Tibial artery (tissue), 4 donors: ENCODE data around the gene ANAPC16.
A peak's percentile ranks its signal among the peaks of the same experiment; 100 is the strongest.

ENCODE experiments used
- DNase-seq, 2 donors: peaks; one replicate each; pipeline ENCODE4 v3.0.0-alpha.2; 2019
- H3K27ac ChIP-seq, 2 donors: fragments of 200-600 bp; sonication (generic) in 1 of 2; 1 replicate in 1 of 2; 2 replicates in 1 of 2; pipeline ENCODE4 v1.5.1; 2018 to 2019; ENCODE audit warnings: mild to moderate bottlenecking in 1 of 2
- H3K27me3 ChIP-seq, 2 donors: fragments of 200-600 bp; sonication (generic) in 1 of 2; one replicate each; pipeline versions ENCODE4 v1.5.1 to v1.6.0; 2016 to 2019
- H3K36me3 ChIP-seq, 3 donors: fragments of 200-600 bp; sonication (generic) in 2 of 3; one replicate each; pipeline ENCODE4 v1.5.1; 2016 to 2019; ENCODE audit warnings: mild to moderate bottlenecking in 2 of 3
- H3K4me1 ChIP-seq, 4 donors: fragments of 200-600 bp; sonication (generic) in 2 of 4; 1 replicate in 3 of 4; 2 replicates in 1 of 4; pipeline ENCODE4 v1.5.1; 2016 to 2019
- H3K4me3 ChIP-seq, 2 donors: fragments of 200-600 bp; sonication (generic) in 1 of 2; 1 replicate in 1 of 2; 2 replicates in 1 of 2; pipeline ENCODE4 v1.5.1; 2018 to 2019; ENCODE audit warnings: mild to moderate bottlenecking in 2 of 2
- H3K9me3 ChIP-seq, 3 donors: fragments of 200-600 bp; sonication (generic) in 1 of 3; one replicate each; pipeline ENCODE4 v1.5.1; 2016 to 2019
- intact Hi-C: fragments of 100-400 bp; cut with DNase I; formaldehyde crosslinking; loops from one replicate; pipeline ENCODE4 v1.15.0; 2023; ENCODE audit warnings: low total_unique reads
- TF ChIP-seq, protein P1 (sequence below), 2 experiments: fragments of 200-600 bp in 1 of 2; fragments of 450-650 bp in 1 of 2; IDR thresholded peaks; one replicate each; pipeline ENCODE4 v1.5.1; 2017 to 2019; ENCODE audit warnings: antibody characterized with exemption in 2 of 2, mild to moderate bottlenecking in 1 of 2, moderate library complexity in 1 of 2

Gene ANAPC16

DNA sequence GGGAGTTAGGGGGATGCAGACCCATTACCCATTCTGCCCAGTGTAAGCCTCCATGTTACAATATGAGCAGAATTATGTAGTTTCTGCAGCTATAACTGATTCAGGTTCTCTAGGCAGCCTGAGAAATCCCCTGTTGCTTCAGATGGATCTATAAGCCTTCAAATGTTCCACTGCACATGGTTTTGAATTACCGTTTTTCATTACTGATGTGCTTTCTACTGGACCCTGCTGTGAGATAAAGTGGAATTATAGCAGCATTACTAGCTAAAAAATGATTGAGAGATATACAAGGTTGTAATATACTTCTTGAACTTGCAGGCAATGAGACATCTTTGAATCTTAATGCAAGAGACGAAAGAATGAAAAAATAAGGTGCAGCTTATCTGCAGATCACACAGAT is 38.4 kb upstream of the ANAPC16 start:
- no peak overlapping the region for H3K4me3 ChIP-seq
- intact Hi-C loops, result no loop called here
- H3K9me3 ChIP-seq, result no peaks in the 10 kb centered on the region
- DNase-seq, result no peak
- H3K27me3 ChIP-seq, result no peaks in the 10 kb centered on the region
- H3K27ac ChIP-seq, result no peak overlapping the region
- peaks cover 10 to 17% (median 15%) of the 10 kb centered on the region in 3 donors for H3K36me3 ChIP-seq
- TF ChIP-seq, protein P1, sequence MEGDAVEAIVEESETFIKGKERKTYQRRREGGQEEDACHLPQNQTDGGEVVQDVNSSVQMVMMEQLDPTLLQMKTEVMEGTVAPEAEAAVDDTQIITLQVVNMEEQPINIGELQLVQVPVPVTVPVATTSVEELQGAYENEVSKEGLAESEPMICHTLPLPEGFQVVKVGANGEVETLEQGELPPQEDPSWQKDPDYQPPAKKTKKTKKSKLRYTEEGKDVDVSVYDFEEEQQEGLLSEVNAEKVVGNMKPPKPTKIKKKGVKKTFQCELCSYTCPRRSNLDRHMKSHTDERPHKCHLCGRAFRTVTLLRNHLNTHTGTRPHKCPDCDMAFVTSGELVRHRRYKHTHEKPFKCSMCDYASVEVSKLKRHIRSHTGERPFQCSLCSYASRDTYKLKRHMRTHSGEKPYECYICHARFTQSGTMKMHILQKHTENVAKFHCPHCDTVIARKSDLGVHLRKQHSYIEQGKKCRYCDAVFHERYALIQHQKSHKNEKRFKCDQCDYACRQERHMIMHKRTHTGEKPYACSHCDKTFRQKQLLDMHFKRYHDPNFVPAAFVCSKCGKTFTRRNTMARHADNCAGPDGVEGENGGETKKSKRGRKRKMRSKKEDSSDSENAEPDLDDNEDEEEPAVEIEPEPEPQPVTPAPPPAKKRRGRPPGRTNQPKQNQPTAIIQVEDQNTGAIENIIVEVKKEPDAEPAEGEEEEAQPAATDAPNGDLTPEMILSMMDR (IDR thresholded peaks at IDR 0.05), result no peak
- peaks cover 0 to 15% (median 3%) of the 10 kb centered on the region in 4 donors for H3K4me1 ChIP-seq

DNA sequence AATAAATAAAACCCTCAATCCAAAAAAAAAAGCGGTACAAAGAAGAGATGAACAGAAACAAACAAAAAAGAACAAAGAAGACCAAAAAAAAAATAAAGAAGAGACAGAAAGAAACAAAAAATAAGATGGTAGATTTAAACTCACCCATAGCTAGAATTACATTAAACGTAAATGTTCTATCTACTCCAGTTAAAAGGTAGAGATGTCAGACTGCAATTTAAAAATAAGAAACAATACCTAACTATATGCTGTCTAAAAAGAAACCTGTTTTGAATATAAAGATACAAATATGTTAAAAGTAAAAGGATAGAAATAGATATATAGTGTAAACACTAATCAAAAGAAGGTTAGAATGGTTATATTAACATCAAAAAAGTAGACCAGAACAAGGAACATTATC is 31.7 kb upstream of the ANAPC16 start:
- no peaks in the 10 kb centered on the region for H3K27me3 ChIP-seq
- H3K4me3 ChIP-seq, result no peak overlapping the region
- H3K27ac ChIP-seq, result no peak overlapping the region
- H3K9me3 ChIP-seq, result no peaks in the 10 kb centered on the region
- TF ChIP-seq, protein P1 (IDR thresholded peaks at IDR 0.05), result no peak
- DNase-seq, result no peak
- H3K36me3 ChIP-seq, result peaks cover 6 to 15% (median 11%) of the 10 kb centered on the region in 3 donors
- peaks cover 0 to 4% (median 0%) of the 10 kb centered on the region in 4 donors for H3K4me1 ChIP-seq
- intact Hi-C loops, result no loop called here

DNA sequence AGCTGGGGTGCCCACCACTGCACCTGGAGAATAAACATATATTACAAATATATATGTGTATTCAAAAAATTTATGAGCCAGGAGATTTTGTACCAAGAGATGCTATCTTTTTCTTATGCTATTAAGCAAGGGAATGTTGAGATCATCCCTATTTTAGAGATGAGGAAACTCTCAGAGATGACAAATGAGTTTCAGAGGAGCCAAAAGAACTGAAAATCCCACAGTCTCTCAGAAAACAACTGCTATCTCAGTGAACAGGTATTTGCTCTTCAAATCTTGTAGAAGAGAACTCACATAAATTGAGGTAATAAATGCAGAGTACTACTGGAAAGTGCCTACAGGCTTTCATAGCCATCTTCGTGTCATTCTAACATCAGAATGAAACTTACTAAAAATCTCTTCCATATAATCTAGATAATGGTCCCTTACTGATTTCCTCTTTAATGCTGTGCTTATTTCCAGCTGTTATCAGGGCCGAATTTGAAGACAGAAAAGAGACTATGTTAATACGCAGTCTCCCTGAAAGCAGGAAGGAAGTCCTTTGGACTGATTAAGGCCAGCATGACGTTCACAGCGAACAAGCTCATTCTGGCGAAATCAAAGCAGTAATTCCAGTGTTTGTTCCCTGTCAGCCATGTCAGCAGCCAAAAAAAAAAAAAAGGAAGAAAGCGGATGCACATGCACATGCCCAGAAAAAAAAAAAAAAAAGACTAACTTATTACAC is 29.4 kb upstream of the ANAPC16 start:
- DNase-seq, result peak in 1 of 2 donors; percentile 54
- H3K4me1 ChIP-seq, result peaks cover 0 to 4% (median 0%) of the 10 kb centered on the region in 4 donors
- H3K4me3 ChIP-seq, result no peak overlapping the region

DNA sequence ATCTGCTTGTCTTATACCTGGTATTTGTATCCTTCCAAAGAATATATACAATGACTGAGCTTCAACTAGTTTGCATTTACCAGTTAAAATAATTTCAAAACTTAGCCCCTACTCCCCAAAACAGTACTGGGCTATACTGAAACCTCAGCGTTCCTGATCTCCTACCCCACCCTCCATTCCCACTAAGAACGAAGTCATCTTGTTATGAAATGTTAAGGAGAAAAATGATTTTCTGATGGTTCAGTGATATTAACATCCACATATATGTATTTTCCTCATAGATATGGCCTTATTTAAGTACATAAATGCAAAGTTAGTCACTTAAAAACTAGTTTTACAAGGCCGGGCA is 28.9 kb upstream of the ANAPC16 start:
- no peak overlapping the region for H3K4me3 ChIP-seq
- H3K36me3 ChIP-seq, result peaks cover 11 to 26% (median 18%) of the 10 kb centered on the region in 3 donors
- no peaks in the 10 kb centered on the region for H3K27me3 ChIP-seq
- peak overlapping the region; percentile 43 to 53 for H3K27ac ChIP-seq
- TF ChIP-seq, protein P1 (IDR thresholded peaks at IDR 0.05), result no peak
- DNase-seq, result no peak
- H3K4me1 ChIP-seq, result peaks cover 0 to 4% (median 0%) of the 10 kb centered on the region in 4 donors
- no peaks in the 10 kb centered on the region for H3K9me3 ChIP-seq
- intact Hi-C loops, result loop anchor here (5.0 kb wide), 1 partner anchor 285 kb away; no protein-coding TSS in a partner anchor

More for the DNA sequence above, 29.4 kb upstream of the ANAPC16 start:
- H3K36me3 ChIP-seq, result peaks cover 11 to 24% (median 18%) of the 10 kb centered on the region in 3 donors
- no peaks in the 10 kb centered on the region for H3K27me3 ChIP-seq
- intact Hi-C loops, result loop anchor here (5.0 kb wide), 1 partner anchor 286 kb away; no protein-coding TSS in a partner anchor
- H3K9me3 ChIP-seq, result no peaks in the 10 kb centered on the region
- H3K27ac ChIP-seq, result peak overlapping the region; percentile 47 to 53
- TF ChIP-seq, protein P1 (IDR thresholded peaks at IDR 0.05), result no peak

DNA sequence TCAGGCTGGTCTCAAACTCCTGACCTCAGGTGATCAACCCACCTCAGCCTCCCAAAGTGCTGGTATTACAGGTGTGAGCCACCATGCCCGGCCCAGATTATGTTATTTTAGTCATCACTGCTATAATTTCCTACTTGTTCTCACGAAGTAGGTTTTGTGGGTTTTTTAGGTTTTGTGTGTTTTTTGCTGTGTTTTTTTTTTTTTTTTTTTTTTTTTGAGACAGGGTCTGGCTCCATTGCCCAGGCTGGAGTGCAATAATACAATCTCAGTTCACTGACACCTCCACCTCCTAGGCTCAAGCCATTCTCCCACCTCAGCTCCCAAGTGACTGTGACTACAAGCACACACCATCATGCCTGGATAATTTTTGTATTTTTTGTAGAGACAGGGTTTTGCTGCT is 20.9 kb upstream of the ANAPC16 start:
- Histone ChIP-seq H3K27ac (no peak overlapping the region), H3K9me3 (no peaks in the 10 kb centered on the region), H3K27me3 (no peaks in the 10 kb centered on the region), H3K4me3 (no peak overlapping the region), H3K4me1 (no peaks in the 10 kb centered on the region), H3K36me3 (peaks cover 37 to 47% (median 41%) of the 10 kb centered on the region in 3 donors)
- intact Hi-C loops, result no loop called here
- no peak for DNase-seq
- TF ChIP-seq, protein P1 (IDR thresholded peaks at IDR 0.05), result no peak
